ENCODE results near the gene HFM1.

Gene HFM1

DNA sequence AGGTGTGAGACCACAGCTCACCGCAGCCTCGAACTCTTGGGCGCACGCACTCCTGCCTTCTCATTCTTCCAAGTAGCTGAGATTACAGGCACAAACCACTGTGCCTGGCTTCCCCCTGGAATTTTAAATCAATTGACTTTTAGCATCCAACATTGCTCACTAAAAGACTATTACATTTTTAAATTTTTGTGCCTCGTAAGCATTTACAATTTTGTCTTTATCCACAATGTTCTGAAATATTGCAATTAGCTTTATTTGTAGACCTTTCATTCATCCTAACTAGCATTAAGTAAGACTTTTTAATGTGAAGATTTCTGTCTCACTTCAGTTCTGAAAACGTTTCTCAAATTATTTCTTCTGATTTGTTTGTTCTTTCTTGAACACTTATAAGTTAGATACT is 122.9 kb downstream of the HFM1 start:
- TF ChIP-seq, protein P1, sequence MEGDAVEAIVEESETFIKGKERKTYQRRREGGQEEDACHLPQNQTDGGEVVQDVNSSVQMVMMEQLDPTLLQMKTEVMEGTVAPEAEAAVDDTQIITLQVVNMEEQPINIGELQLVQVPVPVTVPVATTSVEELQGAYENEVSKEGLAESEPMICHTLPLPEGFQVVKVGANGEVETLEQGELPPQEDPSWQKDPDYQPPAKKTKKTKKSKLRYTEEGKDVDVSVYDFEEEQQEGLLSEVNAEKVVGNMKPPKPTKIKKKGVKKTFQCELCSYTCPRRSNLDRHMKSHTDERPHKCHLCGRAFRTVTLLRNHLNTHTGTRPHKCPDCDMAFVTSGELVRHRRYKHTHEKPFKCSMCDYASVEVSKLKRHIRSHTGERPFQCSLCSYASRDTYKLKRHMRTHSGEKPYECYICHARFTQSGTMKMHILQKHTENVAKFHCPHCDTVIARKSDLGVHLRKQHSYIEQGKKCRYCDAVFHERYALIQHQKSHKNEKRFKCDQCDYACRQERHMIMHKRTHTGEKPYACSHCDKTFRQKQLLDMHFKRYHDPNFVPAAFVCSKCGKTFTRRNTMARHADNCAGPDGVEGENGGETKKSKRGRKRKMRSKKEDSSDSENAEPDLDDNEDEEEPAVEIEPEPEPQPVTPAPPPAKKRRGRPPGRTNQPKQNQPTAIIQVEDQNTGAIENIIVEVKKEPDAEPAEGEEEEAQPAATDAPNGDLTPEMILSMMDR (IDR thresholded peaks at IDR 0.05; ENCODE audit: extremely low read depth, missing control alignments): no peak
- no peak for DNase-seq (ENCODE audit: low spot score)

DNA sequence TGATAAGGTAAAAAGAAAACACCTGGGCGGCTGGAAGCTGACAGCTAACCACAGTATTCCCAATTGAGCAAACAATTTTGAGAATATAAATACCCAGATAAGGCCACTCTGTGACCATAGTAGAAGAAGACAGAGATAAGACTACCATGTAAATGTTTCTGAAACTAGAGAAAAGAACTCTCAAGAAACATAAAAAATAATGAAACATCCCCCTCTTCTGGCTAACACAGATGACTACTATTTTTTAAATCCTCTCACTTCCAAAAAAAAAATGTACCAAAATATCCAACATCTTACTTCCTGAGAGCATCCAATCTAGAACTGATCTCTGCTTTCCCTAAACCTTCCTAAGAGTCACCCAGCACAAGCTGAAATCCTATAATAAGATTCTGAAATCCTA is 125.9 kb downstream of the HFM1 start:
- TF ChIP-seq, protein P1 (IDR thresholded peaks at IDR 0.05; ENCODE audit: extremely low read depth, missing control alignments): no peak
- no peak for DNase-seq (ENCODE audit: low spot score)

DNA sequence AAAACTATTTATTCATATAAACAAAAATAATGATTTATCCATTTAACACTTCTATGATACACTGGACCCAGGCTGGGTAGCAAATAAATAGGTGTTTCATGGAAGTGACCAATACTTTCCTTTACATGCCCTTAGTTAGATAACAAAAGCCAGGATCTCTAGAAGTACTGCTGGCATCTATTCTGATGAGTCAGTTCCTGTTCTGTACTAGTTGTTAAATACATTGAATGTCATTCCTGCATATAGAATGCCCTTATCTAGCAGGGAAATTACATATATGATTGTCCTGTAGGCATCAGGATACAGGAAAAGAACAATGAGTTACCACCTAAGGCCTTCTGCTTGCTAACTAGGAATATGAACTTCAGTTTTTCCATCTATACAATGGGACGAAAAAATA is 130.8 kb downstream of the HFM1 start:
- DNase-seq (ENCODE audit: low spot score): no peak
- TF ChIP-seq, protein P1 (IDR thresholded peaks at IDR 0.05; ENCODE audit: extremely low read depth, missing control alignments): no peak

DNA sequence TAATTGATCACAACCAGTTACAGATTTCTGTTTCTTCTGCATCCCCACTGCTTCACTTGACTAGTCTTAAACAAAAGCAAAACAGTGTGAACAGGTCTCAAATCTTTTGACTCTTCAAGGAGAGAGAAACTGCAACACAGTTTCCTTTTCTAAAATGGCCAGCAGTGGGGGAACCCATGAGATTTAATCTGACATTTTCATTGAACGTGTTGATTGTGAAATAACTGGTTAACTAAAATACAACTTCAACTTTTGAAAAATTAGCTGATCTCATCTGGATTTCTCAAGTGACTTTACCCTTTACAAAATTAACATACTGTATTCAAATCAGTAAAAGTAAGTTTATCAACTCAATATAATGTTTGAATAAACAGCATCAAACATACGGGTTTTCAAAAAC is 143.0 kb downstream of the HFM1 start:
- no peak for DNase-seq (ENCODE audit: low spot score)
- TF ChIP-seq, protein P1 (IDR thresholded peaks at IDR 0.05; ENCODE audit: extremely low read depth, missing control alignments): no peak

DNA sequence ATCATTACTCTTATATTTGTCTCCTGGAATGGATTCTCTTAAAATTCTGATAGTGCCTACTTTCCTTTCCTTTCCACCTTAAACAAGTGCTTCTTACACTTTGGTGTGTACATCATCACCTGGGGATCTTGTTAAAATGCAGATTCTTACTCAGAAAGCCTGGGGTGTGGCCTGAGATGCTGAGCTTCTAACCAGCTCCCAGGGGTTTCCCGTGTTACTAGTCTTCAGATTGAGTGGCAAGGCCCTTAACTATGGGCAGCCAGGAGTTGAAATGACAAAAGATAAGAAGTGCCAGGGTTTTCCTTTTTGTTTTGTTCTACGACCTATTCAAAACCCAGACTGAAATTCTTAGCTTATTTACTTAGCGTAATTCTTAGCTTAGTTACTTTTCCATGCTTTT is 159.2 kb downstream of the HFM1 start:
- TF ChIP-seq, protein P1 (IDR thresholded peaks at IDR 0.05; ENCODE audit: extremely low read depth, missing control alignments): no peak
- DNase-seq (ENCODE audit: low spot score): no peak

DNA sequence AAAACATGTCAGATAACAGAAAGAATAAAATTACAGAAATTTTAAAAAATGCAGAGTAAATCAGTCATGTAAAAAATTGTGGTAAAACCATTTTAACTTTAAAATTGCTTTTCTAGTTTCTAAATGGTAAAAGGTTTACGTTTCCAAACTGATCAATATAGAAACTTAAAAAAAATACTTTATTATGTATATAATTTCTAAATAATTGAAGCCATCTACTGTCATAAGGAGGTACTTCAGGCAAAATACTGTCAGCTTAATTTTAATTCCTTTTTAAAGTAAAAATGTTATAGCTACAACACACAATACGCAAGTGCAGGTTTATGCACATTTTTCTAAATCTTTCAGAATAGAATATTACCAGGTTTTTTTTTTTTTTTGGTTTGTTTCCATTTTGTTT is 159.9 kb downstream of the HFM1 start:
- no peak for DNase-seq (ENCODE audit: low spot score)
- TF ChIP-seq, protein P1 (IDR thresholded peaks at IDR 0.05; ENCODE audit: extremely low read depth, missing control alignments): no peak

DNA sequence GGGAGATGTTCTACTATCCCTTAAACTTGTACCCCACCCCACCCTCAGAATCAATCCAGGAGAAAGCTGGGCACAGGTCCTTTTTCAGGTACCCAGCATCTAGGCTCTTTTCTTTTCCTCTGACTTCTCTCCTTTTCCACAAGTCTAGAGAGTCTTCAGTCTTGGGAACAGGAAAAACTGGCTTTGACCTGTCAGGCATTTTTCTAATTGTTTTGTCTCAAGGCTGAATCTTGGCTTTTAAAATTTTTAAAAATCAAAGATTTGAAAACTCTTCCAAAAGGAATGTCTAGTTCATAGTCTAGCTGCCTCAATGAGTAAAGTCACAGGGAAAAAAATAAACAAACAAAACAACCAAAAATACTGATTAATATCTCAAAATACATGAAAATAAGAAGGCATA is 161.5 kb downstream of the HFM1 start:
- DNase-seq (ENCODE audit: low spot score): no peak
- TF ChIP-seq, protein P1 (IDR thresholded peaks at IDR 0.05; ENCODE audit: extremely low read depth, missing control alignments): no peak
